K562 (cell line): ENCODE results near the gene DOCK4. TPM values are rescaled to one million over a fixed set of nuclear protein-coding genes. Genes with fewer than 3 reads are reported as not detected.
A peak's percentile ranks its signal among the peaks of the same experiment; 100 is the strongest.

Source experiments
- ATAC-seq: fragments of 200-7000 bp; cut with Tn5 transposase; 3 replicates; pipeline ENCODE4 v1.9.1; 2020; ENCODE audit warnings: moderate library complexity
- BruUV-seq: library from RNA; stranded (reverse); fragments of 400-500 nt; replicated peaks from 2 replicates; lab custom pipeline; 2021; lab: Mats Ljungman, UMichigan
- CTCF ChIA-PET: fragments of 300-600 bp; formaldehyde crosslinking; extraction: SDS; loops from one replicate; lab custom pipeline; 2021; ENCODE audit warnings: low intra/inter-chr PET ratio; lab: Yijun Ruan, JAX
- POLR2A ChIA-PET: fragments of 300-600, 350-650 bp; sonication (Branson Sonifier 250); formaldehyde crosslinking; extraction: SDS; loops from one replicate; lab custom pipeline; 2021; ENCODE audit warnings: antibody characterized with exemption, inconsistent platforms; lab: Yijun Ruan, JAX
- DNase-seq, 4 experiments: peaks; one replicate each; pipeline versions ENCODE4 v3.0.0 to v3.0.0-alpha.2; 2011 to 2018; ENCODE audit warnings: low spot score in 3 of 4, mixed read lengths in 3 of 4; ENCODE audit errors: extremely low read depth in 1 of 4
- FAIRE-seq: peaks from 2 replicates; lab custom pipeline; 2011; peaks lifted over from hg19 to GRCh38; lab: Jason Lieb, UNC
- H2AFZ ChIP-seq: 2 replicates; pipeline ENCODE4 v1.6.0; 2011; ENCODE audit warnings: low read depth, low read length, control low read depth, inconsistent platforms
- H3K27ac ChIP-seq: fragments of 200-600 bp; 3 replicates; pipeline ENCODE4 v1.8.0; 2011; ENCODE audit warnings: low read depth, mild to moderate bottlenecking, control low read depth, inconsistent platforms, low read length, moderate library complexity, mixed read lengths; ENCODE audit errors: extremely low read depth
- H3K27me3 ChIP-seq, 2 experiments: fragments of 300-600 bp in 1 of 2; 2 replicates in 1 of 2; 3 replicates in 1 of 2; pipeline versions ENCODE4 v1.6.0 to v1.8.0; 2011; ENCODE audit warnings: inconsistent platforms in 2 of 2, low read length in 2 of 2, mild to moderate bottlenecking in 1 of 2, mixed read lengths in 1 of 2, moderate library complexity in 1 of 2; ENCODE audit not compliant: control insufficient read depth in 2 of 2, insufficient read depth in 2 of 2
- H3K36me3 ChIP-seq: fragments of 300-600 bp; 3 replicates; pipeline ENCODE4 v1.8.0; 2011; ENCODE audit warnings: mild to moderate bottlenecking, low read length, inconsistent platforms; ENCODE audit not compliant: control insufficient read depth, insufficient read depth
- H3K4me1 ChIP-seq, 2 experiments: fragments of 200-600 bp in 1 of 2; replicated peaks in 1 of 2; 2 replicates in 1 of 2; 3 replicates in 1 of 2; pipeline versions ENCODE4 v1.5.1 to v1.8.0; 2011; ENCODE audit warnings: inconsistent platforms in 2 of 2, low read length in 2 of 2, mild to moderate bottlenecking in 1 of 2, mixed read lengths in 1 of 2, moderate library complexity in 1 of 2; ENCODE audit not compliant: control insufficient read depth in 2 of 2, insufficient read depth in 2 of 2
- H3K4me2 ChIP-seq: 2 replicates; pipeline ENCODE4 v1.6.1; 2011; ENCODE audit warnings: low read length, control low read depth, inconsistent platforms, mixed read lengths; ENCODE audit not compliant: insufficient read depth
- H3K4me3 ChIP-seq: fragments of 200-600 bp; sonication (generic), shearing (Covaris generic); 2 replicates; pipeline ENCODE4 v1.5.1; 2016; ENCODE audit warnings: control low read depth, inconsistent platforms
- H3K79me2 ChIP-seq: fragments of 200-600 bp; 3 replicates; pipeline ENCODE4 v1.8.0; 2011; ENCODE audit warnings: low read length, inconsistent platforms; ENCODE audit not compliant: control insufficient read depth, insufficient read depth
- H3K9ac ChIP-seq, 2 experiments: 2 replicates each; pipeline versions ENCODE4 v1.6.0 to v1.6.1; 2011; ENCODE audit warnings: low read depth in 2 of 2, low read length in 2 of 2, control low read depth in 1 of 2, inconsistent platforms in 1 of 2, mild to moderate bottlenecking in 1 of 2, mixed read lengths in 1 of 2; ENCODE audit not compliant: insufficient read depth in 1 of 2
- H3K9me1 ChIP-seq: one replicate; pipeline ENCODE4 v1.6.0; 2011; ENCODE audit warnings: inconsistent platforms, mild to moderate bottlenecking, low read length, moderate library complexity; ENCODE audit not compliant: control insufficient read depth, insufficient read depth
- H3K9me3 ChIP-seq: replicated peaks from 2 replicates; pipeline ENCODE4 v1.5.1; 2011; ENCODE audit warnings: low read depth, low read length, inconsistent platforms; ENCODE audit not compliant: control insufficient read depth, insufficient read depth
- H4K20me1 ChIP-seq: replicated peaks from 2 replicates; pipeline ENCODE4 v1.6.1; 2011; ENCODE audit warnings: low read length, inconsistent platforms, mixed read lengths; ENCODE audit not compliant: control insufficient read depth, insufficient read depth
- ATF1 ChIP-seq, 2 experiments: fragments of 450-650 bp in 1 of 2; IDR thresholded peaks; 2 replicates each; pipeline ENCODE4 v1.6.1; 2016; ENCODE audit warnings: missing compliant biosample characterization in 1 of 2, missing genetic modification characterization in 1 of 2
- CBFA2T3 ChIP-seq: fragments of 450-650 bp; IDR thresholded peaks from 2 replicates; pipeline ENCODE4 v1.6.1; 2017
- CCNT2 ChIP-seq: IDR thresholded peaks from 2 replicates; pipeline ENCODE4 v1.6.1; 2011; ENCODE audit warnings: borderline replicate concordance, low read depth, mild to moderate bottlenecking, moderate library complexity, mixed read lengths, low read length; ENCODE audit not compliant: insufficient read length; ENCODE audit errors: extremely low read depth
- ESRRA ChIP-seq: fragments of 450-650 bp; IDR thresholded peaks from 2 replicates; pipeline ENCODE4 v1.6.1; 2014; ENCODE audit warnings: low read depth, mild to moderate bottlenecking, moderate library complexity, borderline replicate concordance
- ETV6 ChIP-seq, 3 experiments: fragments of 150-350 bp in 1 of 3; sonication (generic) in 1 of 3; formaldehyde crosslinking in 1 of 3; IDR thresholded peaks; 2 replicates each; pipeline versions ENCODE4 v1.6.1 to v1.8.0; 2014 to 2022; ENCODE audit warnings: borderline replicate concordance in 2 of 3, low read depth in 2 of 3, antibody characterized with exemption in 1 of 3, low read length in 1 of 3, mild to moderate bottlenecking in 1 of 3, missing genetic modification reagents in 1 of 3
- FOSL1 ChIP-seq: fragments of 200-800 bp; sonication (Bioruptor generic); conservative IDR thresholded peaks from 2 replicates; pipeline ENCODE4 v1.6.1; 2016; ENCODE audit warnings: missing genetic modification characterization, missing compliant biosample characterization
- NR4A1 ChIP-seq, 2 experiments: fragments of 250-450 bp in 1 of 2; fragments of 450-650 bp in 1 of 2; sonication (Bioruptor Pico) in 1 of 2; IDR thresholded peaks; 2 replicates each; pipeline versions ENCODE4 v1.4.0 to v1.6.1; 2016 to 2020; ENCODE audit warnings: mild to moderate bottlenecking in 2 of 2, missing compliant biosample characterization in 1 of 2, missing genetic modification characterization in 1 of 2, moderate library complexity in 1 of 2
- PPARD ChIP-seq: fragments of 250-450 bp; sonication (Bioruptor Pico); IDR thresholded peaks from 2 replicates; pipeline ENCODE4 v1.8.0; 2022; ENCODE audit warnings: inconsistent platforms, mild to moderate bottlenecking, moderate library complexity
- SMARCA4 ChIP-seq: fragments of 450-650 bp; IDR thresholded peaks from 2 replicates; pipeline ENCODE4 v1.6.1; 2016
- SOX6 ChIP-seq: fragments of 450-650 bp; IDR thresholded peaks from 2 replicates; pipeline ENCODE4 v1.6.1; 2014; ENCODE audit warnings: mild to moderate bottlenecking
- TOE1 ChIP-seq, 2 experiments: fragments of 450-650 bp in 1 of 2; sonication (generic) in 1 of 2; formaldehyde crosslinking in 1 of 2; IDR thresholded peaks; 2 replicates each; pipeline versions ENCODE4 v1.7.1 to v1.8.0; 2016 to 2022; ENCODE audit warnings: borderline replicate concordance in 2 of 2, mild to moderate bottlenecking in 2 of 2, antibody characterized with exemption in 1 of 2, inconsistent platforms in 1 of 2, low read depth in 1 of 2, missing genetic modification reagents in 1 of 2, moderate library complexity in 1 of 2
- WGBS: fragments of 100-300 bp; shearing (Covaris generic); methylation state at CpG from one replicate; pipeline ENCODE4 v1.1.6; 2016; ENCODE audit warnings: low coverage, mixed read lengths; ENCODE audit not compliant: insufficient coverage; ENCODE audit errors: missing lambda C conversion rate; 5-methylcytosine and 5-hydroxymethylcytosine counted together
- in situ Hi-C: fragments of 300-500 bp; cut with MboI; formaldehyde crosslinking; loops from 4 replicates; pipeline ENCODE4 v1.15.0; 2018; ENCODE audit warnings: inconsistent platforms, mixed read lengths
- intact Hi-C: fragments of 100-400 bp; cut with micrococcal nuclease; formaldehyde crosslinking; loops from 2 replicates; pipeline ENCODE4 v1.14.2; 2022
- polyA plus RNA-seq, 8 experiments: library from polyadenylated mRNA; depleted of rRNA in 4 of 8; stranded (reverse) in 5 of 8; unstranded in 3 of 8; fragments of >200 nt; fragmentation: Nextera tagmentation in 2 of 8; fragmentation: Illumina TruSeq in 1 of 8; extraction: Ambion mirVana in 2 of 8; extraction: Trizol in 1 of 8; gene quantifications; 2 replicates each; pipeline versions ENCODE4 v1.2.1 to v1.2.3, GENCODE V29; 2011 to 2014; ENCODE audit warnings: inconsistent platforms in 1 of 8, missing spikeins in 1 of 8
- total RNA-seq, 7 experiments: library from RNA; depleted of rRNA in 6 of 7; stranded (reverse); fragments of >200 nt in 6 of 7; fragmentation: Illumina TruSeq in 2 of 7; extraction: Trizol in 2 of 7; gene quantifications; 2 replicates each; pipeline versions ENCODE4 v1.2.1 to v1.2.3, GENCODE V29; 2011 to 2021; ENCODE audit warnings: low replicate concordance in 1 of 7
- TF ChIP-seq, protein P1 (sequence below): sonication (generic); formaldehyde crosslinking; IDR thresholded peaks from 2 replicates; pipeline ENCODE4 v1.8.0; 2022; ENCODE audit warnings: missing genetic modification reagents, mild to moderate bottlenecking, moderate library complexity, borderline replicate concordance
- TF ChIP-seq, protein P2 (sequence below): IDR thresholded peaks from 2 replicates; pipeline ENCODE4 v1.6.1; 2016; ENCODE audit warnings: missing genetic modification characterization, missing compliant biosample characterization

The DOCK4 gene
- total and polyA plus RNA-seq, 9 of the 15 experiments (the other 6 are each of a cell fraction or from before 2014, with no cell fraction given), result 0.42 to 5.7 (median 2.3) TPM

DNA sequence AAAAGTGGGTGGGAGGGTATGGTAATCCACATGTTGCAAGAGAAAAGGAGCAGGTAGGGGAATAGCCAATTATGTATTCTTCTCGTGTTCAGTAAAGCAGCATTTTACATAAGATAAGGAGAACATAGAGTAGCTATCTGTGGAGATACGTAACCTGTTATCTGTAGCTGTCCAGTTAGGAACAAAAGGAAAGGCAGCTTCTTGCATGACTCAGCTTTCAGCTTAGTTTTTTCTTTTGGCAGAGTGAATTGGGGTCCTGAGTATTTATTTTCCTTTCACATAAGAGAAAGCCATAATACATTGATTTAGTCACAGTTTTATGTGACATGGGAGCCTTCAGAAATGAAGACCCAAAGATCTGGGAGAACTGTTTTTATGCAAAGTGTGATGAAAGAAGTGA, 527.2 kb downstream of the DOCK4 start (continued):
- TF ChIP-seq TOE1 (IDR thresholded peaks at IDR 0.05; ENCODE audit: borderline replicate concordance), result no peak
- TF ChIP-seq TOE1 (CRISPR knock-in tag; IDR thresholded peaks at IDR 0.05; ENCODE audit: borderline replicate concordance, low read depth), result no peak
- TF ChIP-seq SMARCA4, result 0 out of 2 replicates have a peak, but pooled peaks have one; percentile 40
- TF ChIP-seq, protein P1, sequence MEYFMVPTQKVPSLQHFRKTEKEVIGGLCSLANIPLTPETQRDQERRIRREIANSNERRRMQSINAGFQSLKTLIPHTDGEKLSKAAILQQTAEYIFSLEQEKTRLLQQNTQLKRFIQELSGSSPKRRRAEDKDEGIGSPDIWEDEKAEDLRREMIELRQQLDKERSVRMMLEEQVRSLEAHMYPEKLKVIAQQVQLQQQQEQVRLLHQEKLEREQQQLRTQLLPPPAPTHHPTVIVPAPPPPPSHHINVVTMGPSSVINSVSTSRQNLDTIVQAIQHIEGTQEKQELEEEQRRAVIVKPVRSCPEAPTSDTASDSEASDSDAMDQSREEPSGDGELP, result no peak
- TF ChIP-seq ESRRA, result no peak
- TF ChIP-seq ETV6 (IDR thresholded peaks at IDR 0.05; ENCODE audit: borderline replicate concordance in 1 of 2, low read depth in 2 of 2, low read length in 1 of 2), result 0 out of 4 replicates have a peak, but pooled peaks of 1 of the 2 experiments have one; percentile 6
- no peak for TF ChIP-seq ETV6 (CRISPR knock-in tag; IDR thresholded peaks at IDR 0.05; ENCODE audit: borderline replicate concordance)
- TF ChIP-seq FOSL1 (tag), result peak; percentile 64; the same call in 1 of the 2 replicates
- TF ChIP-seq CBFA2T3, result peak; percentile 73
- TF ChIP-seq SOX6, result peak; percentile 87
- no peak for TF ChIP-seq ATF1 (CRISPR knock-in tag; IDR thresholded peaks at IDR 0.05)
- peak; percentile 40; the same call in 1 of the 2 replicates for TF ChIP-seq ATF1 (tag; IDR thresholded peaks at IDR 0.05)

DNA sequence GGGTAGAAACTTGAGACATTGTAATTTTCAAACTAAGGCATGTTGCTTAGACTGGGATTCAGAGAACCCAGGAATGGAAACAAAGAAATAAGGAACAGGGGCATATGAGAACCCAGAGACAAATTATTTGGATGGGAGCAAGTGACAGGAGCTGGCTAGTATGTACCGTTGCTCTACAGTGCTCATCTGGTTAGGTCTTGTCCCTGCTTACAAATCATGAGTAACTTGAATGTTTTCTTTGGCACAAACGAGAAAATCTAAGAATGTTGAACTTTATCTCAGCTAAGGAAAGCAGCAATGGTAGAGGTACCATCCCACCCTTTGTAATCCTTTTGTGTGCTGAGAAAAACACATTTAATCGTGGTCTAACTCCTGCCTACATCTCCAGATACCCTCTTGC, 527.9 kb downstream of the DOCK4 start:
- ATAC-seq, result no peak
- no peak overlapping the region for H3K9ac ChIP-seq
- H3K36me3 ChIP-seq, result no peaks in the 10 kb centered on the region
- CTCF ChIA-PET, result interaction anchor here (0.6 kb wide), 1 partner anchor 13 kb away, joined by 3 read pairs; no protein-coding TSS in a partner anchor
- no peaks in the 10 kb centered on the region for H3K9me1 ChIP-seq
- DNase-seq, result no peak
- H3K27me3 ChIP-seq, result peaks cover 2 to 6% of the 10 kb centered on the region in 2 experiments; a peak in 3 of 5 replicates
- no peak for FAIRE-seq
- POLR2A ChIA-PET, result interaction anchor here (0.6 to 1.9 kb wide), 3 partner anchors 12 to 530 kb away, joined by 3 to 6 read pairs (median 6); no protein-coding TSS in a partner anchor
- in situ Hi-C loops (no loop called here), intact Hi-C loops (no loop called here)
- H4K20me1 ChIP-seq, result no peaks in the 10 kb centered on the region
- no peak overlapping the region for H3K4me2 ChIP-seq
- 0% methylated on average over 3 of the region's 3 CpGs for WGBS
- no peak overlapping the region for H3K27ac ChIP-seq
- no peak overlapping the region for H2AFZ ChIP-seq
- H3K4me1 ChIP-seq, result peaks cover 0 to 10% of the 10 kb centered on the region in 2 experiments; a peak in 1 of 5 replicates
- no TSS peak for BruUV-seq
- H3K9me3 ChIP-seq, result no peaks in the 10 kb centered on the region
- no peak overlapping the region for H3K4me3 ChIP-seq
- H3K79me2 ChIP-seq, result no peaks in the 10 kb centered on the region
- TF ChIP-seq, protein P2, sequence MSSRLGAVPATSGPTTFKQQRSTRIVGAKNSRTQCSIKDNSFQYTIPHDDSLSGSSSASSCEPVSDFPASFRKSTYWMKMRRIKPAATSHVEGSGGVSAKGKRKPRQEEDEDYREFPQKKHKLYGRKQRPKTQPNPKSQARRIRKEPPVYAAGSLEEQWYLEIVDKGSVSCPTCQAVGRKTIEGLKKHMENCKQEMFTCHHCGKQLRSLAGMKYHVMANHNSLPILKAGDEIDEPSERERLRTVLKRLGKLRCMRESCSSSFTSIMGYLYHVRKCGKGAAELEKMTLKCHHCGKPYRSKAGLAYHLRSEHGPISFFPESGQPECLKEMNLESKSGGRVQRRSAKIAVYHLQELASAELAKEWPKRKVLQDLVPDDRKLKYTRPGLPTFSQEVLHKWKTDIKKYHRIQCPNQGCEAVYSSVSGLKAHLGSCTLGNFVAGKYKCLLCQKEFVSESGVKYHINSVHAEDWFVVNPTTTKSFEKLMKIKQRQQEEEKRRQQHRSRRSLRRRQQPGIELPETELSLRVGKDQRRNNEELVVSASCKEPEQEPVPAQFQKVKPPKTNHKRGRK (tag), result no peak
- no peak for TF ChIP-seq NR4A1 (CRISPR knock-in tag; IDR thresholded peaks at IDR 0.05)
- no peak for TF ChIP-seq NR4A1 (tag; IDR thresholded peaks at IDR 0.05)
- no peak for TF ChIP-seq PPARD (CRISPR knock-in tag)
- no peak for TF ChIP-seq CCNT2
